HS-27A (cell line): ENCODE data around the gene SLC29A3.
"Not testable (repeated sequence)": the region's sequence is repeated elsewhere in the genome, so short reads cannot be mapped to it uniquely, and the experiment has no call there.

ENCODE experiments used
- DNase-seq: peaks from one replicate; pipeline ENCODE4 v3.0.0-alpha.2; 2012; ENCODE audit warnings: low read depth, missing footprints

Gene SLC29A3

DNA sequence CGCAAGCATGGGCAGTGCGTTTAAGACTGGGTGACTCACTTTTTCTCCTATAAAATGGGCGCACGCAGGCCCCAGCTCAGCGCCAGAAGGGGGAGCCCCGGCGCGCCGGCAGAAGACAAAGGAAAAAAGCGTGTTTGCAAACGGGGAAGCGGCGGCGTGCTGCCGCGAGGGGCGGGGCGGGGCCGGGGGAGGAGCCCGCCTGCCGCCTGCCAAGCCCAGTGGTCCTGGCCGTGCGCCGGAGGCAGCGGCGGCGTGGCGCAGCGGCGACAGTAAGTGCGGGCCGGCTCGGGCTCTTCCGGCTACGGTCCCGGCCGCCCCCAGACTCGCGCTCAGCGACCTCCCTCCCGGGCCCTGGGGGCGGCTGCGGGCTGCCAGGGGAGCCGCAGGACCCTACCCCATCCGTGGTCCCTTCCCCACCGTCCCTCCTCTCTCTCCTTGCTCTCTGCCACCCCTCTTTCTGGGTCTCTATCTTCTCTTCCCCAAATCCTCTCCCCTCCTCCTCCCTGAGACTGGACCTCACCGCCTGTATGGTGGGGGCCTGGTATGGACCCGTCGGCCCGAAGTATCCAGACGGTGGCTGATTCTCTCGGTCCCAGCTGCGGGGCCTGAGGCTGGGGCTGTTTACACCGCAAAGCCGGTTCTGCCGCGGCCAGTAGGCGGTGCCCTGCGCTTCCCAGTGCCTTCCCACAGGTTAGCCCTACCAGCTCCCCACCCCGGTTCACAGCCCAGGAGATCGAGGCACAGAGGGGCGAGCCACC, at the start of gene SLC29A3:
TSS of gene SLC29A3 (plus strand) at position 218 of the 758 bp plus-strand sequence. CDS start at position 269, 51 bp downstream.
- no peak for DNase-seq

DNA sequence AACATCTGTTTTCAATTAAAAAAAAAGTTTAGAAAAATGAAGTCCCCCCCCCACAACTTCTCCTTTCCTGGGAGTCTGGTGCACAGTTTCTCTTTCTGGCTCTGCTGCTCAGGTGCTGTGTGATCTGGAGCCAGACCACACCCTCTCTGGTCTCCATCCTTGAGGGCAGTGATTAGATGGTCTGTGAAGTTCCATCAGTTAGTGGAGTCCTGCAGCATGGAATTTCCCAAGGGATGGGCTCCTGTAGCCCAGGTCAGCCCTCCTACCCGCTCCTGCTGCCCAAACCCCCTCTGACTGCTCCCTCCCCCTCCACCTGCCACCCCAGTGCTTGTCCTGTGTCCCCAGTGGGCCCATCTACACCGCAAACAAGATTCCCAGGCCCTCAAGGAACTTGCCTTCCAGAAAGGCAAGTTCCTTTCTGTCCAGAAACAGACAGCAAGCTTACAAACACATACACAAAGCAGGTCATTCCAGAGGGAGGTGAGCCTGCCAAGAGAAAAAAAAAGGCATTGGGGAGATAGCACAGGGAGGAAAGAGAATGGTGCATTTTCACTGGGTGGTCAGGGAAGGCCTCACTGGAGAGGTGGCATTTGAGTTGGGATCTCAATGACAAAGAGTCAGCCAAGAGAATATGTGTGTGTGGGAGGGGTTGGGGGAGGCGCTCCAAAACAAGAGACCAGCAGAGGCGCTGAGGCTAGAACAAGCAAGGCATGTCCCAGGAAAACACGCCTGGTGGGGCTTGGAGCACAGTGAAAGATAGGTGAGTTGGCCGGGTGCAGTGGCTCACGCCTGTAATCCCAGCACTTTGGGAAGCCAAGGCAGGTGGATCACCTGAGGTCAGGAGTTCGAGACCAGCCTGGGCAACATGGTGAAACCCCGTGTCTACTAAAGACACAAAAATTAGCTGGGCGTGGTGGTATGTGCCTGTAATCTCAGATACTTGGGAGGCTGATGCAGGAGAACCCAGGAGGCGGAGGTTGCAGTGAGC, 49.5 kb upstream of the SLC29A3 start:
- no peak for DNase-seq

DNA sequence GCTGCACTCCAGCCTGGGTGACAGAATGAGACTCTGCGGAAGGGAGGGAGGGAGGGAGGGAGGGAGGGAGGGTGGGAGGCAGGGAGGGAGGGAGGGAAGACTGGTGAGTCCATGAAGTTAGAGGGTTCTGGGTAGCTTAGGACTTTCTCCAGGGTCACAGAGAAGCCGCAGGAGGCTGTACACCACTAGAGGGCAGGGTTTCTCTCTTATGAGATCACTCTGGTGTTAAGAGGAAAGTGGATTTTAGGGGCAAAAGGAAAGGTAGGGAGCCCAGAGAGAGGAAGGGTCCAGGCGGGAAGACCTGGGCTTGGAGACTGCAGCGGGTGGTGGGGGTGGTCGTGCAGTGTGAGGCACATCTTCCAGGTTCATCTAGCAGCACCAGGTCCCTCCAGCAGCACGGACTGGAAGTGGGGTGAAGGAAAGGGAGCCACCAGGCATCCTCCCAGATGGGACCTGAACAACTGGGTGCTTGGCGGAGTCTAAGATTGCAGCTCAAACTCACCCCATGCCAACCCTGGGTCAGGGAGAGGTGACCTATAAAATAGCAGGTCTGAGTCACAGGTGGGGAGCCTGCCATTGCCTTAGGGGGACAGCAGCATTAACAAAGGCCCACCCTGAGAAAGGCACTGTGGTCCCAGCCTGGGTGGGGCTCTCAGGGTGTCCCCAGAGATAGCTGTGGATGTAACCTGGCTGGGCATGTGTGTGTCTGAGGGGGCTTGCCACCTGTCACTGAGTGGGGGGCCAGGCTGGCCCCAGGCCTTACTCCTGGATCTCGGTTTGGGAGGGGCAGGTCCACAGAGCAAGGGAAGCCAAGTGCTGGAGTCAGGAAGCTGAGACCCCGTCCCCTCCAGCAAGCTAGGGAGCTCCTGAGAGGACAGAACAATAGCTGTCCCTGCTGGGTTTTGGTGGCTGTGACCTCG, 48.5 kb upstream of the SLC29A3 start:
- peak; percentile 3 for DNase-seq

DNA sequence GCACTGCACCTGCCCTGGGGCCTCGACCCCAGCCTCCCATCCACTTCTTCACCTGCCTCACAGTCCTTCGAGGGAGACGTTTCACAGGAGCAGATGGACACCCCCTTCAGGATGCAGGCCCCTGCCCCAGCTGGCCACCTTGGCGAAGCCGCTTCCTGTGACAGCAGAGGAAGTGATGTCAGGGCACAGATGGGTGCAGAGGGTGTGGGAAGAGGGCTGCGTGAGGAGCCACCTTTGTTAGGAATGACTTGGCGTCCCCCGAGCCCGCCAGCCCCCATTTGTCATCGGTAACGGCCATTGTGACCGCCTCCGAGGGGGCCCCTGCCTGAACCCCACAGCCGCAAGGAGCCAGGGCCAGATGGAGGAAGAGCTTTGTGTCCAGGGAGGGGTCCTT, 47.4 kb upstream of the SLC29A3 start:
- no peak for DNase-seq

DNA sequence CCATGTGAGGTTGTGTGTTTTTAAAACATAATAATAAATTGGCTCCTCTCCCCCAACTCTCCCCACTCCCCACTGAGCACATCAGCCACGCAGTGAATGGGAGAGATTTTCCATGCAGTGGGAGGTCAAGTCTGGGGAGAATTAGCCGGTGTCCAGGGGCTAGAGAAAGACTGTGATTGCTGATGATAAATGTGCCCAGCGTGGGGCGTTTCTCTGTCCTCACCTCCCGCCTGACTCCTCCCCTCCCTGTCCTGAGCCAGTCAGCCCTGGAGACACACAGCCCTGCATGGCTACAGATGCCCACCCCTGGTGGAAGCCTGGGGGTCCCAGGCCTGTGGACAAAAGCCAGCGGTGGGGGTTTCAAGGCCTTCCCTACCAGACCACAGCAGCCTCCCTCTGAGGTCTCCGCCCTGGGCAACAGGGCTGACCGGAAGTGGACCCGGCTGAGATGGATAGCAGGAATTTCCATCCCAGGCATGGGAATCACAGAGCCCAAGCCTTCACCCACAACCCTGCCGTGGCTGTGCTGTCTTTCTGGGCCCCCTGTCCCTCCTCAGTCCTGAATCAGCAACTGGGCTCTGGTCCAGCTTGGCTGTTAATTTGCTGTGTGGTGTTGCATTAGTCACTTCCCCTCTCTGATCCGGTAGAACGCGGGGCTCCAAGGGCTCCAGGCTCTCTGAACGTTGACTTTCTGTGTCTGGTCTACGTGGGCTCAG, 46.8 kb upstream of the SLC29A3 start:
- no peak for DNase-seq

DNA sequence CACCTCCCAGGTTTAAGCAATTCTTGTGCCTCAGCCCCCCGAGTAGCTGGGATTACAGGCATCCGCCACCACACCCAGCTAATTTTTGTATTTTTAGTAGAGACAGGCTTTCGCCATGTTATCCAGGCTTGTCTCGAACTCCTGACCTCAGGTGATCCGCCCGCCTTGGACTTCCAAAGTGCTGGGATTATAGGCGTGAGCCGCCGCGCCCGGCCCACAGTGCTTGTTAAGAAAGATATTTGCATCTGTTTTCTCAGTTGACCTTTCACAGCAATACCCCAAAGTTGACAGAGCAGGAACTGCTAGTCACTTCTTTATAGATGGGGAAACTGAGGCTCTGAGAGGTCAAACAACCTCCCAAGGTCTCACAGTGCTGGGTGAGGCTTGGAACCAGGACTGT, 46.1 kb upstream of the SLC29A3 start:
- not testable (repeated sequence) for DNase-seq

DNA sequence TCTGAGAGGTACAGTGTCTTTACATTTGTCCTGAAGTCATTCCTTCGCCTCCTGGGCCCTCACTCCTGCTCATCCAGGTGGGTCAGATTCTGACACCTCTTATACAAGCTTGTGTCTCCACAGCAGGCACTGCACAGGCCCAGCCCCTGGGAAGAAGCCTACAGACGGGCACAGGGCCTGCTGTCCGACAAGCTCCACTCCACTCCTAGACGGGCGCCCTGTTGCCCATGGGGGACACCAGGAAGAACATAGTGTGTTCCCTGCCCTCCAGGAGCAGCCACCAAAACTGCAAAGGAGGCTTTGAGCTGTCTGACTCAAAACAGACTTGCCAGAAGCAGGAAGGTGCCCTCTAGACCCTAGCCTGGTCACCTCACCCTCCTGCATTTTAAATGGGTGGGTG, 45.6 kb upstream of the SLC29A3 start:
- DNase-seq = no peak

DNA sequence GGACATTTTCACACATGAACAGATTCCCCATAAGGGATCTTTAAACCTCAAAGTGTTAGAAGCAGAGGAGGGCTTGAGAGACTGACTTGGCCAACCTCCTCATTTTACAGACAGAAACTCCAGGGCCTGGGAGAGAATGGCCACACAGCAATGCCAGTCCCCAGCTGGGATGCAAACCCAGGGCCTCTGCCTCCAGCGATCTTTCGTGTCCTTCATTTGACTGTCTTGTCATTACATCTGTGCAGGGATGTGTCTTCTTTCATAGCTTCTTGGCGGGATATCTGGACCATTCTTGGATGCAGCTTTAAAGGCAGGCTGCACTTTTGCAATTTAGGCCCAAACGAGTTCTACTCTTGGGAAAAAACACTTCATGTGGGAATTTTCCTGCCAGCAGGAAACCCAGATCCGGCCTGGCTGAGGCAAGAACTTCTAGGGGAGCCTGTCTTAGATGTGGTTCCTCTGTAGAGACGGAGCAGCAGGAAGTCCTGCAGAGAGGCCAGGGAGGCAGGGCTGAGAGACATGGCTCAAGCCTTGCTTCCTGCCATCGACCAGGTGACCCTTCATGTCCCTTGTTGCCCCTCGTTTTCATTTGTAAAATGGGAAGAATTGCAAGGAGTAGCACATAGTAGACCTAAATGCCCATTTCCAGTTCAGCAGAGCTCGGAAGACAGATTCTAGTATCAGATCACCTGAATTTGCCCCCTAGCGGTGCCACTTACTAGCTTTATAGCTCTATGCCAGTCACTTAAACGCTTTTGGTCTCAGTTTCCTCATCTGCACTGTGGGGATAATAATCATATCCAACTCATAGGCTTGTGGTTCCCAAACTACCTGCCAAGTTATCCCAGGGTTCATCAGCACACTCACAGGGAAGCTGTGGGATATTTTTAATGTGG, 43.9 kb upstream of the SLC29A3 start:
- DNase-seq = no peak

DNA sequence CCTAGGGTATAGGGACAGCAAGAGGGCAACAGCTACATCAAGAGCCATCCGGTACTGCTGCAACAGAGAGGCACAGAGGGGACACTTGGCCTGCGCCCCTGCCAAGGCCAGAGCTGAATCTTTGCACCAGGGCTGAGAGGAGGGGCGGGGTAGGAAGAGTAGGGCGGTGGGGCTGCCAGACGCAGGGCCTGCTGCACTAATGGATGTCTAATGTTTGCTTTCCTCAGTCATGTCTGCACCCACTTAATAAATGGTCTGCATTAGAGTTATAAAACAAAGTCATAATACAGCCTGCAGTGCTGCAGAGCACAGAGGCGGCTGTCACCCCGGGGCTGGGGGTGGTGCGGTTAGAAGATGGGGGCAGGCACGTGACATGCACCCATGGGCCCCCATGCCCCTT, 42.2 kb upstream of the SLC29A3 start:
- DNase-seq = no peak

DNA sequence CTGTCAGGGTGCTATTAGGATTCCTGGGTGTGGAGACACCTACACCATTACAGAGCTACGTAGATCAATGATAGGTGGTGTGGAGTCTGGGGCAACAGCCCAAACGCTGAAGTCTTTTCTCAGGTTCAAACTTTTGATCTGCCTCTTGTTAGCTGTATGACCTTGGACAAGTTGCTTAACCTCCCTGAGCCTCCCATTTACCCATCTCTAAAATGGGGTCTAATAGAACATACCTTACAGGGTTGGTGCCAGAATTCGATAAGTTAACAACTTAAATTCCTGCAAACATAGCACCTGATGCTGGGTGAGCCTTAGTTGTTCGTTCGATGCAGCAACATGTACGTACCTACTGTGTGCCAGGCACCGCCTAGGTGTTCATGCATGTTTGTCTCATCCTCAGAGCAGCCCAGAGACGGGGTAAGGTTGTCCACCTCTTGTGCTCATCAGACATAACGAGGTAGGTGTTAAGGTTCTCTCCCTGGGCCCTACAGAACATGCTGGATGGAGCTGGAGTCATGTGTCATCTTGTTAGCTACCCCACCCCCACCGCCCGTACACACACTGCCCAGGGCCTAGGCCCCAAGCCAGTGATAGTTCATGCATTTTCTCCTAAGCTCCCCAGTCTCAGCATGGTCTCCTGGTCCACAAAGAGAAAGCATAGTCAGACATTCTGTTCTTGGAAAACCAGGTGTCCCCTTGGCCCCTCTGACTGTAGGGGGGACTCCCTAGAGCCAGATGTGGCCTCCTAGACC, 41.0 kb upstream of the SLC29A3 start:
- no peak for DNase-seq

DNA sequence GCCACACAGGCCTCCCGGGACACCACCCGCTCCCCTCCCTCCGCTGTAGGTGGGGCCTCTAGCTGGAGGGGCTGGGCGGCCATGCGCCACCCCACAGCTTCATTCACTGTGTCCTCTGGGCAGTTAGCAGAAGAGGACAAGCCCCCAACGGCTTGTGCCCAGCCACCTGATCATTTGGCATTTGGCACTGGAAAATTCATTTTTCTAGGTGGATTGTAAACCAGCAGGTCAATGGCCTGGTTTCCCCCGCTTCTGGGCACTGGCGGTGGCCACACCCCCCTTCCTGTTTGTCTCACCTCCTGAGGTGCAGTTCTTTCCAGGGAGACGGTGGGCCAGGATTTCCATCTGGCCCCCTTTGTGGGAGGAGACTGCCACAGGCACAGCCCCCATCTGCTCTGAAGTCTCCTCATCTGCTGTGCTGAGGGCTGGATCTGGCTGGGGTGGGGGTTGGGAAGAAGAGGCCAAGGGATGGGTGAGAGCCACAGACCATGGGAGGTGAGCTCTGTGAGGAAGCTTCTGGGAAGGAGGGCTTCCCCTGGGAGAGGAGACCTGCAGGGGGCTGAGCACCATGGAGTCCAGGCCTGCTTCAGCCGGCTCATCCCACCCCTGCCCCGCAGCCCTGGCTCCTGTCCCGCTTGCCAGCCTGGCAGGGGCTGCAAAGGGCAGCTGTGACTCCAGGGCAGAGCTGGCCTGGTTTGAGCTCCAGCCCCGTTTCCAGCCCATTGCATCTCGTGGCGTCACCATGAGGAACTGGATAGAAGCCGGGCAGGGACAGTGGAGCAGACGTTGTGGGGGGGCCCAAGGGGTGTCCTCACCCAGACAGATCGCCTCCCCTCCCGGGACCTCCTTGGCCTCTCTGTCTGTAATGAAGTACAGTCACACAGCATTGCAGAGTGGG, 40.1 kb upstream of the SLC29A3 start:
- no peak for DNase-seq

DNA sequence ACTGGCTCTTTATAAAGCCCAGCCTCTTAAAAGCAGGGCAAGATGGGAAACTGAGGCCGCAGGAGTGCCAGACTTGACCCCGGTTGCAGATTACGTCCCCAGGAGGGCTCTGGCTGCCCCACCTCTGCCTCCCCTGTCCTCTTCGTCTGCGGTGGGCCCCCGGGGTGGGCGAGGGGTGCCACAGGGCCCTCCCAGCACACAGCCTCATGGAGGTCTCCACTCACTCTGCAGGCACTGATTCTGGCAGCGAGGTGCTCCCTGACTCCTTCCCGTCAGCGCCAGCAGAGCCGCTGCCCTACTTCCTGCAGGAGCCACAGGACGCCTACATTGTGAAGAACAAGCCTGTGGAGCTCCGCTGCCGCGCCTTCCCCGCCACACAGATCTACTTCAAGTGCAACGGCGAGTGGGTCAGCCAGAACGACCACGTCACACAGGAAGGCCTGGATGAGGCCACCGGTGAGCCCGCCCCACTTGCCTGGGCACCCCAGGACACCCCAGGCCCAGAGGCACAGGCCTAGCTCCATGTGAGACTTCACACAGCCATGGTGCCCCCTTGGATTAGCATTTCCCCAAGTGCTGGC, 39.4 kb upstream of the SLC29A3 start:
- DNase-seq = no peak

DNA sequence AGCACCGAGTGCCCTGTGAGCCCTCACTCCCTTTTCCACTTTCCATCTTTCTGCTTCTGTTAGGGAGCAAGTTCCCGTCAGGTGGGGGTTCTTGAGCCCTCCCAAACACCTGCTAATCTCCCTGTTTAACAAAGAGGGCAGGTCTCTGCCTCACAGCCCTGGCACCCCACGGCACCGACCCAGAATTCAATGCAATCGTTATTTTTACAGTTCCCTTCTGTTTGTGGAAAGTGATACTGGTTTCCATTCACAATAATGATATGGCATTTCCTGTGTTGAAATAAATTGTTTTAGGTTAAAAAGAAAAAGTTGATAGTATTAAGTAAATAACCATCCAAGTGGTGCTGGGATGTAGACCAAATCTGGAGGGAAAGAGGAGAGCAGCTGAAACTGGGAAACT, 38.8 kb upstream of the SLC29A3 start:
- no peak for DNase-seq

DNA sequence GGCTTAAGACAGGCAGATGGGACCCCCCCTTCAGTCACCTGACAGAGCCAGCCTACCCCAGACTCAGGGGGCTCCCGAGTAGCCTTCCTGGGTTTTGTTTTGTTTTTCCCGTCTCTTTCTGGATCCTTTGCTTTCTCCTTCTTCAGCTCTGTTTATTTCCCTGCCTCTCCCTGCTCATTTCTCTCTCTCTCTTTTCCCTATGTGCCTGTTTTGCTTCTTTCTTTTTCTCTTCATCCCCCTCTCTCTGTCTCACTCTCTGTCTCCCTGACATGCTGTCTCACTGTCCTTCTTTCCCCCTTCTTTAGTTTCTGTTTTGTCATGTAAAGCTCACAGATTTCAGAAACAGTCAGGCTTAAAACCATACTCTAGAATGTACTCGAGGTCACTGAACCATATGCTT, 38.2 kb upstream of the SLC29A3 start:
- DNase-seq = no peak

DNA sequence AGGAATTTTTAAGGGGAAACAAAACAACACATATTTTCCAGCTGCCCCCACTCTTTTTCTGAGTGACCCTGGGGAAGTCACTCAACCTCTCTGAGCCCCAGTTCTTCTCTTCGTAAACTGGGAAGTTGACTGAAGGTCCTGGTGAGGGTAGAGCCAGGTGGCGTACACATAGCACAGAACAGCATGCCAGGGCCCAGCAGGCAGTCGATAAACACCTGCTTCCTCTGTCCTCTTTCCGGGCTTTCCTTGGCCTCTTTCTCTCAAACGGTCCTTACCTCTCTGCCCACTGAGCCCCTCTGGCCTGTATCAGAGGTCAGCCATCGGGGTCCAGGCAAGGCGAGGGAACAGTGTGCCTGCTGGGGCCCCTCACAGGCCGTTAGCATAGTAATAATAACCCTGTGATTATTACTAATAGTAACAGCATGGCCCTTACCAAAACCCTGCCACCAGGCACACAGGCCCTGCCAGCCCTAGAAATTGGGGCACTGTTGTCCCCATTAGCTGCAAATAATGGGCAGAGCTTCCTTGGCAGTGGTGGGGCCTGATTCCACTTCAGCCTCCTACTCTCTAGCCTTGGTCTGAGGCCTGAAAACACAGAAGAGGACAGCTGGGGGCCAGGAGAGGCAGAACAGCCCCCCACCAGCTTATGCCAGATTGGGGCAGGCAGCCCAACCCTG, 37.3 kb upstream of the SLC29A3 start:
- no peak for DNase-seq

DNA sequence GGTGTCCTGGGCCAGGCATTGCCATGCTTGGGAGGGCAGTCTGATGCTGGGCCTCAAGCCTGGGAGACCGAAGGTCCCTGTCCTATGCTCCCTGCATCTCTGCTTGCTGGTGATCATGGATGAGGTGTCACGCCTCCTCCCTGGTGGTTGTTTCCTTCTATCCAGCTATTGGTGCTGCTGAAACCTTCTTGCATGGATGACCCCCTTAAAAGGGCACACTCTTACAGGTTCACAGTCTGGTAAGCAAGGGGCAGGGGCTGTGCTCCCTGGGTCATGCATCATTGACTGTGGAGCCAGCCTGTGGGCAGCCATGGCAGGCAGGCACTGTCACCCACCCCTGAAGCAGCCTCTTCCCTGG, 36.8 kb upstream of the SLC29A3 start:
- DNase-seq = no peak

DNA sequence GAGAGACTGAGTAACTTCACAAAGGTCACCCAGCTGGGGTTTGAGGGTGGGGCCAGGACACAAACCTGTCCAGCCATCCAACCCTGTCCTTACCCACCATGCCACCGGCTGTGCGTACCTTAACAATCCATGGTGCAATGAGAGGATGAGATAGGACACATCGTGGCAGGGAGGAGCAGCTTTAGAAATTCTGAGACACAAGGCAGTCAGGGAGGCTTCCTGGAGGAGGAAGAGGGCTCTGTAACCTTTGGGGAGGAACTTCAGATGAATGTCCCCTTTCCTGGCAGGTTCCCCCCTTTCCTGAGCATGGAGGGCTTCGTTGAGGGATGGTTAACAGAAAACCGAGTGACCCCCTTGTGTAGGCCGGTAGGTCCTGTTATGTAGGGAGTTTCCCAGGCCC, 35.6 kb upstream of the SLC29A3 start:
- no peak for DNase-seq

DNA sequence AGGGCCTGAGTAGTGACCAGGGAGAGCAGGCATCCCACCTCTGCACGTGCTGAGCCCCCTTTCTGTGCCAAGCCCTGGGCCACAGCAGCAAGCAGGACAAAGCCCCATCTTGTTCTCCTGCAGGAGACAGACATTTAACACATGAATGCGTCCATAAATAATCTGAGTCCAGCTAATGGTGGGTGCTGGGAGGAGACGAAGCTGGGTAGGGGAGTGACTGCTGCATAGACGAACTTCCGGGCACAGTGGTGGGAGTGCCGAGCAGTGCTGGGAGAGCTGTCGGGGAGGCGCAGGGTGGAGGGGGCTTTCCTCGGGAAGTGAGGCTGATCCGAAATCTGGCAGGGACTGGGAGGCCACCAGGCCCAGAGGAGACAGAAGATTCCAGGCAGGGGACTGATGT, 35.2 kb upstream of the SLC29A3 start:
- DNase-seq = no peak
